Kidney (tissue), 14 donors: Measurements from ENCODE around the gene ANO1. TPM values are rescaled to one million over a fixed set of nuclear protein-coding genes. Genes with fewer than 3 reads are reported as not detected.

Experiments used
- DNase-seq, 5 donors: peaks; one replicate each; pipeline ENCODE4 v3.0.0-alpha.2; 2013 to 2020
- FAIRE-seq: peaks from 2 replicates; lab custom pipeline; 2012; peaks lifted over from hg19 to GRCh38; lab: Jason Lieb, UNC
- H3K27ac ChIP-seq, 2 donors: one replicate each; pipeline ENCODE4 v1.7.0; 2013; ENCODE audit warnings: low read depth in 2 of 2, low read length in 2 of 2, inconsistent platforms in 1 of 2
- H3K27me3 ChIP-seq: one replicate; pipeline ENCODE4 v1.7.1; 2013; ENCODE audit warnings: low read length, inconsistent platforms; ENCODE audit not compliant: control insufficient read depth, insufficient read depth
- H3K36me3 ChIP-seq, 3 donors: one replicate each; pipeline versions ENCODE4 v1.7.0 to v1.7.1; 2013; ENCODE audit warnings: low read length in 3 of 3, control low read depth in 1 of 3, inconsistent platforms in 1 of 3; ENCODE audit not compliant: insufficient read depth in 3 of 3, control insufficient read depth in 2 of 3
- H3K4me1 ChIP-seq, 3 donors: one replicate each; pipeline versions ENCODE4 v1.7.0 to v1.7.1; 2013; ENCODE audit warnings: low read length in 3 of 3, inconsistent platforms in 1 of 3, low read depth in 1 of 3; ENCODE audit not compliant: control insufficient read depth in 2 of 3, insufficient read depth in 2 of 3
- H3K4me3 ChIP-seq, 3 donors: one replicate each; pipeline versions ENCODE4 v1.7.0 to v1.8.1; 2013; ENCODE audit warnings: low read length in 3 of 3, control low read depth in 1 of 3, inconsistent platforms in 1 of 3
- H3K9ac ChIP-seq, 3 donors: one replicate each; pipeline versions ENCODE4 v1.7.0 to v1.7.1; 2013; ENCODE audit warnings: low read length in 3 of 3, control low read depth in 1 of 3, inconsistent platforms in 1 of 3
- H3K9me3 ChIP-seq, 3 donors: one replicate each; pipeline versions ENCODE4 v1.7.0 to v1.7.1; 2013; ENCODE audit warnings: low read length in 3 of 3, control low read depth in 1 of 3, inconsistent platforms in 1 of 3; ENCODE audit not compliant: control insufficient read depth in 2 of 3, insufficient read depth in 1 of 3
- CTCF ChIP-seq: IDR thresholded peaks from 3 replicates; pipeline ENCODE4 v1.5.1; 2012; ENCODE audit warnings: mild to moderate bottlenecking, moderate library complexity, borderline replicate concordance; ENCODE audit not compliant: insufficient read depth; ENCODE audit errors: extremely low read depth
- intact Hi-C: fragments of 100-400 bp; cut with DNase I; formaldehyde crosslinking; loops from one replicate; pipeline ENCODE4 v1.11.1; 2022
- polyA plus RNA-seq: library from polyadenylated mRNA; stranded (reverse); fragments of 350-450 nt; fragmentation: Illumina TruSeq; extraction: RNeasy Lipid Tissue Mini Kit (QIAGEN cat#74804); gene quantifications from one replicate; pipeline ENCODE4 v1.2.3, GENCODE V29; 2014; ENCODE audit warnings: low read depth, low replicate concordance; ENCODE audit not compliant: insufficient read depth
- total RNA-seq: library from RNA; stranded (reverse); fragmentation: NEBNext Ultra II Directional; extraction: Animal tissue kit (Norgen Biotek cat#: 25700); gene quantifications from one replicate; pipeline ENCODE4 v1.2.1, GENCODE V29; 2021
- donor health status: control.
- donor health status: control.
- donor health status: control.
- donor health status: control.
- donor health status: control.
- donor health status: DM: yes; HTN: yes; CAD: no.
- donor health status: Normal renal cell carcinoma (clear cell type).

The ANO1 gene
- total and polyA plus RNA-seq, 2 donors from 2014 or later = 2.0 to 15.1 TPM

GRCh38 chr11:70113801-70114200 is 35.7 kb downstream of the ANO1 start:
- TF ChIP-seq CTCF = no peak
- no peak overlapping the region for H3K27ac ChIP-seq
- no peak overlapping the region for H3K4me3 ChIP-seq
- intact Hi-C loops = no loop called here
- no peaks in the 10 kb centered on the region for H3K27me3 ChIP-seq
- DNase-seq (no peak), FAIRE-seq (no peak)
- H3K36me3 ChIP-seq = no peaks in the 10 kb centered on the region
- no peaks in the 10 kb centered on the region for H3K9me3 ChIP-seq
- no peak overlapping the region for H3K9ac ChIP-seq
- peaks cover 0 to 2% (median 0%) of the 10 kb centered on the region in 3 donors for H3K4me1 ChIP-seq

GRCh38 chr11:70115778-70116177 is 37.7 kb downstream of the ANO1 start:
- no peak for TF ChIP-seq CTCF
- no peak overlapping the region for H3K9ac ChIP-seq
- H3K27ac ChIP-seq = no peak overlapping the region
- H3K27me3 ChIP-seq = no peaks in the 10 kb centered on the region
- no peaks in the 10 kb centered on the region for H3K9me3 ChIP-seq
- H3K4me3 ChIP-seq = no peak overlapping the region
- no peaks in the 10 kb centered on the region for H3K4me1 ChIP-seq
- H3K36me3 ChIP-seq = no peaks in the 10 kb centered on the region
- DNase-seq = no peak
- no peak for FAIRE-seq
- intact Hi-C loops = no loop called here

GRCh38 chr11:70116386-70117065 is 38.4 kb downstream of the ANO1 start:
- no peaks in the 10 kb centered on the region for H3K9me3 ChIP-seq
- FAIRE-seq (no peak), DNase-seq (no peak)
- intact Hi-C loops = no loop called here
- no peaks in the 10 kb centered on the region for H3K27me3 ChIP-seq
- no peaks in the 10 kb centered on the region for H3K36me3 ChIP-seq
- no peak for TF ChIP-seq CTCF
- no peaks in the 10 kb centered on the region for H3K4me1 ChIP-seq
- no peak overlapping the region for H3K9ac ChIP-seq
- no peak overlapping the region for H3K27ac ChIP-seq
- H3K4me3 ChIP-seq = no peak overlapping the region
